ENCODE measurements around the gene SPRING1.

Gene SPRING1

DNA sequence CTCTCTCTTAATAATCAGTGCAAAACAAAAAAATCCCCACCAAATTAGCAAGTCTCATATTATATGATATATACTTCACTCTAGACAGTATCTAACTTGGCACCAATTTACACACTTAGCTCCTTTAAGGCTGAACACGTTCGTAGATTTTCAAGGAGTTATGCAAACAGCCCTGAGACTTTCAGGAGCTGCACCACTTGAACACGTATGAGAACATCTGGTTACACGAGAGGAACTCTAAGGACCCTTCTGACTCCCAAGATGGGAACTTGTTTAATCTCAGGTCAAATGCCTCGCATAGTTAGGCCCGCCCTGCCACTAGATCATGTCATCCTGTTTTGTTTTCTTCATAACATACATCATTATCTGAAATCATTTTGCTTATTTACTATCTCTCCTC lies 10.0 kb downstream of the SPRING1 start:
- Histone ChIP-seq H3K27ac (no peak overlapping the region), H3K4me3 (no peak overlapping the region)
- TF ChIP-seq, protein P1, sequence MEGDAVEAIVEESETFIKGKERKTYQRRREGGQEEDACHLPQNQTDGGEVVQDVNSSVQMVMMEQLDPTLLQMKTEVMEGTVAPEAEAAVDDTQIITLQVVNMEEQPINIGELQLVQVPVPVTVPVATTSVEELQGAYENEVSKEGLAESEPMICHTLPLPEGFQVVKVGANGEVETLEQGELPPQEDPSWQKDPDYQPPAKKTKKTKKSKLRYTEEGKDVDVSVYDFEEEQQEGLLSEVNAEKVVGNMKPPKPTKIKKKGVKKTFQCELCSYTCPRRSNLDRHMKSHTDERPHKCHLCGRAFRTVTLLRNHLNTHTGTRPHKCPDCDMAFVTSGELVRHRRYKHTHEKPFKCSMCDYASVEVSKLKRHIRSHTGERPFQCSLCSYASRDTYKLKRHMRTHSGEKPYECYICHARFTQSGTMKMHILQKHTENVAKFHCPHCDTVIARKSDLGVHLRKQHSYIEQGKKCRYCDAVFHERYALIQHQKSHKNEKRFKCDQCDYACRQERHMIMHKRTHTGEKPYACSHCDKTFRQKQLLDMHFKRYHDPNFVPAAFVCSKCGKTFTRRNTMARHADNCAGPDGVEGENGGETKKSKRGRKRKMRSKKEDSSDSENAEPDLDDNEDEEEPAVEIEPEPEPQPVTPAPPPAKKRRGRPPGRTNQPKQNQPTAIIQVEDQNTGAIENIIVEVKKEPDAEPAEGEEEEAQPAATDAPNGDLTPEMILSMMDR (IDR thresholded peaks at IDR 0.05) = no peak
- DNase-seq (ENCODE audit: low spot score) = no peak

DNA sequence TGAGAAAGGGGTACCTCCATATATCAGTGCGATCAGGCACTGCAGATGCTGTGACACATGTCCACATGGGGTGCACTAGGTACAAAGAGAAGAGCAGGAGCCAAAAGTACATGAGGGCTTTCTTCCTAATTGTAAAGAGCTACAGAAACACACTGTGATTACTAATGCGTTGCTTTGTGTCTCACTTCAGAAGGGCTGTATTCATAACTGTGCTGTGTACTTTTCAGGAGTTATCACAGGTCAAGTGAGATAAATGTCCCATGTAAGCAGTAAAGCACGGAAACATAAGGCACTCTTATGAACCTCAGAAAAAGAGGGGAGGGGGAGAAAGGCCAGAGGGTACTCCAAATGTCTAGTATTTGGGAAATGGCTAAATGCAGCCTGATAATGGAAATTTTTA lies 10.6 kb downstream of the SPRING1 start:
- TF ChIP-seq, protein P1 (IDR thresholded peaks at IDR 0.05) = no peak
- no peak overlapping the region for H3K4me3 ChIP-seq
- no peak overlapping the region for H3K27ac ChIP-seq
- DNase-seq (ENCODE audit: low spot score) = no peak

DNA sequence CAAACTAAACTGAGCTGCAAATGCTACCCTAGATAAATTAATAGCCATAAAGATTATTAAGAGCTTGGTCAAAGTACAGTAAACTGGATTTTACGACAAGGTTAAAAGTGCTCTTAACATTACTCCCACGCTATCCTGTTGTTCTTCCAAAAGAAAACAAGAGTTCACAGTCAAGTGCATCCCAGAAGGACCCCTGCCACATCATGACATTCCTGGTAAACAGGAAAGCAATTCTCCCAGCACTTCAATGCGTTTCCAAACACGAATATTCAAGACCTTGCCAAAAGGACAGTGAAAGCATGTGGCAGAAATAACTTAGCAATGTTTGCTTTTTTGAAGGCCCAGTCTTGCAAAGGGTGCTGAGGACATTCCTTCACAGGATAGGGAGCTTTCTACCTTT lies 11.2 kb downstream of the SPRING1 start:
- DNase-seq (ENCODE audit: low spot score) = no peak
- Histone ChIP-seq H3K27ac (no peak overlapping the region), H3K4me3 (no peak overlapping the region)
- TF ChIP-seq, protein P1 (IDR thresholded peaks at IDR 0.05) = no peak

DNA sequence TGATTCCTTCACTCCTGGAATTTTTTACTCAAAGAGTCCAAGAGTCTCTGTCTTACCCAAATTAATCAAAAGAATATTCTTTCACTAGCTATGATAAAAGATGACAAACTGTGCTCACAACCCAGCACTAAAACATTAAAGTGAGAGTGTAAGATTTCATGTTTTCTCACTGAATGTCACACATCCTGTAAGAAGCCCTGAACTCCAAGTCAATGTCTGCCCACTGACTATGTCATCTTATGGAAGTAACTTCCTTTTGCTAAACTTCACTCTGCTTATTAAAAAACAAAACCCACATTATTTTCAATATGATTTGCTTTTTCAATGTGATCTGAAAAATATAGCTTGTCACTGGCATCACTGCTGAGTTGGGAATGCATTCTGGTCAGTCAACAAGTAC lies 15.6 kb downstream of the SPRING1 start:
- DNase-seq (ENCODE audit: low spot score) = no peak
- H3K27ac ChIP-seq = no peak overlapping the region
- TF ChIP-seq, protein P1 (IDR thresholded peaks at IDR 0.05) = no peak

DNA sequence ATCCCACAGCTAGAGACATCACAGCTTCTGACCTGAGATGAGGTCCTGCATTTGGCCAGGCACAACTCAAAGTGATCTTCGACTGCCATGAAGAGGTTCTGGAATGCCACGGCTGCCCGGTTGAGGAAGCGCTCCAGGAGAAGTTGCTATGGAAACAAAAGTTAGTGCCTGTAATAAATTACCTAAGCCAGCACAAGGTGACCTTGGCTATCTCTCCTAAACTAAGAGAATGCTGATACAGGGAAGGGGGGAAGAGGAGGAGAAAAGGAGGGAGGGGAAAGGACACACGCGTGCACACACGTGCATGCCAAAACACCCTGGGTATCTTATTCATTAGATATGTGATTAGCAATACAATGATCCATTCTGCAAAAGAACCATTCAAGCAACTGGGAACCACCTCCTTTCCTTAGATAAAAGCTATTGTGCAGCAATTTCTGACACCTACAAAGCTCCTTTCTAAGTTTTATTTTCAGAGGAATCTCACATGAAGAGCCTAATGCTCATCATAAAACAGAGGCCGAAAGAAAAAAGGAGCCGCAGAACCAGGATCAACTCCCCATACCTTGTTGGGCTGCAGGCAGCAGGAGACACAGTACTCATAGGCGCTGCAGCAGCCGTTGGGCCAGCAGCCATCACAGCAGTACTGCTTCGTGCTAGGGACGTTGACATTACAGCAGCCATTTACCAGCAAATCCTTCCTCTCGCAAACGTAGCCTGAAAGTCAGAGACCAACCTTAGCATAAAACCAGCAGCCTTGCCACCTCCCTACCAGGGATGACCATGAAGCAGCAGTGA lies 17.9 kb downstream of the SPRING1 start:
- DNase-seq (ENCODE audit: low spot score) = no peak
- Histone ChIP-seq H3K27ac (no peak overlapping the region), H3K4me3 (no peak overlapping the region)
- TF ChIP-seq, protein P1 (IDR thresholded peaks at IDR 0.05) = no peak

More for the DNA sequence above, 15.6 kb downstream of the SPRING1 start:
- no peak overlapping the region for H3K4me3 ChIP-seq

DNA sequence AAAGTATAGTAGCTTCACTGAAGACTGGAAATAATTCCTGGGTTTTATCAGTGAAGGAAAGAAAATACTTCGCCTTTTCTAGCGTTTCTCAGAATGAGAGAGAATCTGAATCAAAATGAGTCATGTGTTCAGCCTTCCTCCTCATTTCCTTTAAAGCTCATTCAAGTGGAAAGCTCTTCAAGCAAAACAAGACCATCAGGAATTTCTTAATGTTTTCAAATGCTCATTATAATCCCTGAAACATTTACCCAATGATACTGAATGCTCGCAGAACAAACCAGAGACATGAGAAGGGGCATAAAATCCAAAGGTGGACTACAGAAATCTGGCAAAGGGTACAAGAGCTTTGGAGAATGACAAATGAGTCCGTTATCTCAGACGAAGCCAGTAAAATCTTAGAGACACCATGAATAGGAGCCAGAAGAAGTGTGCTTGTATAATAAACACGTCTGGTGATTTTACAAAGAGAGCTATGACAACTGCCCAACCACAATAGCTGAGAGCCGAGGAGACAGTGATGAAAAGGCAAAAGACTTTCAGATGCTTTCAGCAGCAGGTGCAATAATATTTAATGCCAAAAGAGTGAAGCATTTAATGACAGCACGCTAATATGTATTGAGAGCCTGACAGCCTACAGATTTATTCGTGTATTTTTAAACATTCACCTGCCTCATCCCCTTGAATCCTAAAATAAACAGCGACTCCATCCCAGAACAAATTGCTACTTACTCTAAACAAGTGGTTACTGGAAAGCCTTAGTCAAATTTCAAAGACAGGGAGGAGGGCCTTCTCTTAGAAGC lies 19.0 kb downstream of the SPRING1 start:
- no peak overlapping the region for H3K4me3 ChIP-seq
- no peak overlapping the region for H3K27ac ChIP-seq
- DNase-seq (ENCODE audit: low spot score) = no peak
- TF ChIP-seq, protein P1 (IDR thresholded peaks at IDR 0.05) = no peak
